Esophagus muscularis mucosa (tissue), 3 donors: Measurements from ENCODE around the gene LTBP1.

Experiments used
- POLR2A ChIP-seq: fragments of 450-650 bp; IDR thresholded peaks from one replicate; pipeline ENCODE4 v1.6.1; 2017; ENCODE audit warnings: antibody characterized with exemption, moderate library complexity, mild to moderate bottlenecking, low read depth
- TF ChIP-seq, protein P1 (sequence below), 3 experiments: fragments of 200-600 bp in 2 of 3; fragments of 450-650 bp in 1 of 3; sonication (generic) in 2 of 3; IDR thresholded peaks; one replicate each; pipeline ENCODE4 v1.5.1; 2017 to 2019; ENCODE audit warnings: antibody characterized with exemption in 3 of 3, mild to moderate bottlenecking in 2 of 3, moderate library complexity in 1 of 3

DNA sequence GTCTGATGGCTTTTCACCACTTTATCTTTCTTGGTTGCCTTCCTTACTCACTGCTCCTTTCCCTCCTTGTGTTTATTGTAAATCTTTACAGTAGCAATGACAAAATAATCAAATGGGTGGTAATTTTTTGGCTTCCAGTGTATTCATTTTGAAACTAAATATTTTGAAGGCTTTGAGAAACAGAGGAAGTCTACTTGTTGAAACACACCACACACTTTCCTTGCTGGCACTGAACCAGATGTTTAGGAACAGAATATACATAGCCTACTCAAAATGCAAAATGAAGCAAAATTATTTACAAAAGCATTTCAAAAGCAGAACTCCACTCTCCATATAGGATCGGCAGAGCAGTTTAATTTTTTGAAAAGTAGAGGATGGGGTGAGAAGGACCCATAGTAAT, 189.8 kb downstream of the LTBP1 start:
- no peak for TF ChIP-seq POLR2A
- TF ChIP-seq, protein P1, sequence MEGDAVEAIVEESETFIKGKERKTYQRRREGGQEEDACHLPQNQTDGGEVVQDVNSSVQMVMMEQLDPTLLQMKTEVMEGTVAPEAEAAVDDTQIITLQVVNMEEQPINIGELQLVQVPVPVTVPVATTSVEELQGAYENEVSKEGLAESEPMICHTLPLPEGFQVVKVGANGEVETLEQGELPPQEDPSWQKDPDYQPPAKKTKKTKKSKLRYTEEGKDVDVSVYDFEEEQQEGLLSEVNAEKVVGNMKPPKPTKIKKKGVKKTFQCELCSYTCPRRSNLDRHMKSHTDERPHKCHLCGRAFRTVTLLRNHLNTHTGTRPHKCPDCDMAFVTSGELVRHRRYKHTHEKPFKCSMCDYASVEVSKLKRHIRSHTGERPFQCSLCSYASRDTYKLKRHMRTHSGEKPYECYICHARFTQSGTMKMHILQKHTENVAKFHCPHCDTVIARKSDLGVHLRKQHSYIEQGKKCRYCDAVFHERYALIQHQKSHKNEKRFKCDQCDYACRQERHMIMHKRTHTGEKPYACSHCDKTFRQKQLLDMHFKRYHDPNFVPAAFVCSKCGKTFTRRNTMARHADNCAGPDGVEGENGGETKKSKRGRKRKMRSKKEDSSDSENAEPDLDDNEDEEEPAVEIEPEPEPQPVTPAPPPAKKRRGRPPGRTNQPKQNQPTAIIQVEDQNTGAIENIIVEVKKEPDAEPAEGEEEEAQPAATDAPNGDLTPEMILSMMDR (IDR thresholded peaks at IDR 0.05), result no peak
